Measurements from ENCODE around the gene BIN1. TPM values are rescaled to one million over a fixed set of nuclear protein-coding genes. Genes with fewer than 3 reads are reported as not detected.

Gene BIN1
- total RNA-seq, 1 experiment from 2014 or later: 31.8 TPM

- TF ChIP-seq, protein P1, sequence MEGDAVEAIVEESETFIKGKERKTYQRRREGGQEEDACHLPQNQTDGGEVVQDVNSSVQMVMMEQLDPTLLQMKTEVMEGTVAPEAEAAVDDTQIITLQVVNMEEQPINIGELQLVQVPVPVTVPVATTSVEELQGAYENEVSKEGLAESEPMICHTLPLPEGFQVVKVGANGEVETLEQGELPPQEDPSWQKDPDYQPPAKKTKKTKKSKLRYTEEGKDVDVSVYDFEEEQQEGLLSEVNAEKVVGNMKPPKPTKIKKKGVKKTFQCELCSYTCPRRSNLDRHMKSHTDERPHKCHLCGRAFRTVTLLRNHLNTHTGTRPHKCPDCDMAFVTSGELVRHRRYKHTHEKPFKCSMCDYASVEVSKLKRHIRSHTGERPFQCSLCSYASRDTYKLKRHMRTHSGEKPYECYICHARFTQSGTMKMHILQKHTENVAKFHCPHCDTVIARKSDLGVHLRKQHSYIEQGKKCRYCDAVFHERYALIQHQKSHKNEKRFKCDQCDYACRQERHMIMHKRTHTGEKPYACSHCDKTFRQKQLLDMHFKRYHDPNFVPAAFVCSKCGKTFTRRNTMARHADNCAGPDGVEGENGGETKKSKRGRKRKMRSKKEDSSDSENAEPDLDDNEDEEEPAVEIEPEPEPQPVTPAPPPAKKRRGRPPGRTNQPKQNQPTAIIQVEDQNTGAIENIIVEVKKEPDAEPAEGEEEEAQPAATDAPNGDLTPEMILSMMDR (IDR thresholded peaks at IDR 0.05 in 2 of 3, conservative IDR thresholded peaks at IDR 0.05 in 1 of 3; ENCODE audit: borderline replicate concordance in 1 of 3, insufficient read depth in 1 of 3, low read depth in 2 of 3, low read length in 2 of 3): no peak
- TF ChIP-seq TCF7L2 (IDR thresholded peaks at IDR 0.05; ENCODE audit: borderline replicate concordance, extremely low read depth, insufficient read depth, insufficient read length): no peak
- TF ChIP-seq MAX (IDR thresholded peaks at IDR 0.05): no peak
- TF ChIP-seq CEBPB (IDR thresholded peaks at IDR 0.05; ENCODE audit: low read depth): no peak
- TF ChIP-seq RAD21 (IDR thresholded peaks at IDR 0.05; ENCODE audit: low read depth): no peak
- TF ChIP-seq ZNF274 (IDR thresholded peaks at IDR 0.05; ENCODE audit: low read depth, low read length): no peak
- no peak for TF ChIP-seq ELF1 (IDR thresholded peaks at IDR 0.05; ENCODE audit: borderline replicate concordance, low read depth)
These were observed 94.1 kb downstream of the BIN1 start (continued) for GRCh38 chr2:127012868-127013267.

- CTCF ChIA-PET: no interaction called here
- no peaks in the 10 kb centered on the region for H3K9me3 ChIP-seq (ENCODE audit: control insufficient read depth in 1 of 2, insufficient read depth in 1 of 2, low read depth in 1 of 2, low read length in 2 of 2)
- POLR2A ChIA-PET: no interaction called here
- intact Hi-C loops (cut with micrococcal nuclease): no loop called here
- peaks cover 17% of the 10 kb centered on the region for H3K27me3 ChIP-seq (ENCODE audit: insufficient read depth, low read length)
- no peaks in the 10 kb centered on the region for H3K4me1 ChIP-seq (ENCODE audit: control insufficient read depth in 1 of 2, insufficient read depth in 2 of 2, low read length in 2 of 2)
- TF ChIP-seq EZH2phosphoT487 (IDR thresholded peaks at IDR 0.05; ENCODE audit: borderline replicate concordance) (no peak), POLR2AphosphoS5 (IDR thresholded peaks at IDR 0.05; ENCODE audit: low read depth, low read length) (no peak), JUND (IDR thresholded peaks at IDR 0.05) (no peak), SRF (IDR thresholded peaks at IDR 0.05; ENCODE audit: low read depth) (no peak), YY1 (IDR thresholded peaks at IDR 0.05; ENCODE audit: extremely low read depth, insufficient replicate concordance, low read depth, low read length) (no peak), RAD21 (IDR thresholded peaks at IDR 0.05; ENCODE audit: low read depth) (no peak), EGR1 (IDR thresholded peaks at IDR 0.05; ENCODE audit: low read depth) (no peak), ZBTB33 (IDR thresholded peaks at IDR 0.05; ENCODE audit: extremely low read depth, insufficient replicate concordance, low read length) (no peak), ELF1 (IDR thresholded peaks at IDR 0.05; ENCODE audit: borderline replicate concordance, low read depth) (no peak), ATF3 (IDR thresholded peaks at IDR 0.05) (no peak), FOSL1 (IDR thresholded peaks at IDR 0.05; ENCODE audit: low read depth) (no peak), SIN3A (IDR thresholded peaks at IDR 0.05; ENCODE audit: low read depth) (no peak), MAX (IDR thresholded peaks at IDR 0.05) (no peak), TCF7L2 (IDR thresholded peaks at IDR 0.05; ENCODE audit: borderline replicate concordance, extremely low read depth, insufficient read depth, insufficient read length) (no peak), POLR2A (IDR thresholded peaks at IDR 0.05; ENCODE audit: borderline replicate concordance, extremely low read depth, insufficient read depth, insufficient read length) (no peak)
- TF ChIP-seq, protein P1 (IDR thresholded peaks at IDR 0.05 in 2 of 3, conservative IDR thresholded peaks at IDR 0.05 in 1 of 3; ENCODE audit: borderline replicate concordance in 1 of 3, insufficient read depth in 1 of 3, low read depth in 2 of 3, low read length in 2 of 3): no peak
- no peak overlapping the region for H2AFZ ChIP-seq (ENCODE audit: low read depth, low read length, poor library complexity, severe bottlenecking)
- H3K36me3 ChIP-seq (ENCODE audit: control insufficient read depth in 1 of 2, insufficient read depth in 2 of 2, low read length in 2 of 2): no peaks in the 10 kb centered on the region
- no TSS peak for BruUV-seq (replicated peaks)
- H3K4me3 ChIP-seq (replicated peaks in 1 of 2; ENCODE audit: low read depth in 1 of 2, low read length in 2 of 2): no peak overlapping the region
- no peak overlapping the region for H3K27ac ChIP-seq (ENCODE audit: low read depth, low read length)
- ATAC-seq: no peak
- H3K4me2 ChIP-seq (ENCODE audit: low read length): no peak overlapping the region
- RAD21 ChIA-PET (ENCODE audit: low non-redundant PET in 1 of 2, low total read pairs in 2 of 2, uncharacterized antibody in 2 of 2, unreplicated experiment in 2 of 2): no interaction called here
- no peaks in the 10 kb centered on the region for H3K79me2 ChIP-seq (ENCODE audit: insufficient read depth, low read length)
- no peaks in the 10 kb centered on the region for H3K9me2 ChIP-seq (ENCODE audit: insufficient read depth)
- DNase-seq (ENCODE audit: low read depth, low spot score): no peak
- no peak overlapping the region for H3K9ac ChIP-seq (ENCODE audit: low read length)
- H4K20me1 ChIP-seq (ENCODE audit: insufficient read depth): no peaks in the 10 kb centered on the region
These were observed 94.7 kb downstream of the BIN1 start for GRCh38 chr2:127012215-127012614.
